OCI-LY1 (cell line): Measurements from ENCODE around the gene CPSF3.

Experiments used
- H2AFZ ChIP-seq: fragments of 200-600 bp; sonication (generic), shearing (Covaris generic); 2 replicates; pipeline ENCODE4 v1.6.0; 2014; ENCODE audit warnings: antibody characterized with exemption, mild to moderate bottlenecking, low read length
- H3F3A ChIP-seq: fragments of 200-600 bp; sonication (generic), shearing (Covaris generic); 2 replicates; pipeline ENCODE4 v1.6.0; 2014; ENCODE audit warnings: mild to moderate bottlenecking, antibody characterized with exemption, low read length, moderate library complexity; ENCODE audit not compliant: insufficient read depth
- H3K27ac ChIP-seq: fragments of 200-600 bp; sonication (generic); 2 replicates; pipeline ENCODE4 v1.5.1; 2014; ENCODE audit warnings: low read length, mixed run types, mild to moderate bottlenecking, low read depth; ENCODE audit not compliant: poor library complexity, severe bottlenecking
- H3K27me3 ChIP-seq: fragments of 200-600 bp; sonication (generic); 2 replicates; pipeline ENCODE4 v1.6.0; 2014; ENCODE audit warnings: antibody characterized with exemption, mild to moderate bottlenecking, low read length, moderate library complexity; ENCODE audit not compliant: insufficient read depth
- H3K36me3 ChIP-seq: fragments of 200-600 bp; sonication (generic); 2 replicates; pipeline ENCODE4 v1.6.1; 2014; ENCODE audit warnings: mild to moderate bottlenecking, antibody characterized with exemption, low read length, moderate library complexity, mixed read lengths; ENCODE audit not compliant: insufficient read depth
- H3K4me1 ChIP-seq: fragments of 200-600 bp; sonication (generic); 2 replicates; pipeline ENCODE4 v1.5.1; 2014; ENCODE audit warnings: mild to moderate bottlenecking, low read length, moderate library complexity; ENCODE audit not compliant: insufficient read depth, severe bottlenecking
- H3K4me2 ChIP-seq: fragments of 200-600 bp; sonication (generic), shearing (Covaris generic); 2 replicates; pipeline ENCODE4 v1.6.1; 2014; ENCODE audit warnings: low read length
- H3K4me3 ChIP-seq: fragments of 200-600 bp; sonication (generic); 2 replicates; pipeline ENCODE4 v1.5.1; 2014; ENCODE audit warnings: low read length, low read depth, mild to moderate bottlenecking, mixed read lengths; ENCODE audit not compliant: poor library complexity, severe bottlenecking
- H3K79me2 ChIP-seq: fragments of 200-600 bp; shearing (Covaris generic); 2 replicates; pipeline ENCODE4 v1.6.1; 2016; ENCODE audit warnings: mixed run types, low read length, mixed read lengths; ENCODE audit not compliant: insufficient read depth
- H3K9ac ChIP-seq: fragments of 200-600 bp; sonication (generic), shearing (Covaris generic); 2 replicates; pipeline ENCODE4 v1.6.1; 2014; ENCODE audit warnings: mild to moderate bottlenecking, low read length, mixed read lengths
- H3K9me2 ChIP-seq: fragments of 200-600 bp; sonication (generic), shearing (Covaris generic); 2 replicates; pipeline ENCODE4 v1.6.1; 2014; ENCODE audit warnings: low read depth, mild to moderate bottlenecking, low read length, mixed read lengths
- H3K9me3 ChIP-seq: fragments of 200-600 bp; shearing (Covaris generic); 2 replicates; pipeline ENCODE4 v1.6.1; 2014; ENCODE audit warnings: low read length, mixed read lengths
- H4K20me1 ChIP-seq: fragments of 200-600 bp; sonication (generic), shearing (Covaris generic); 2 replicates; pipeline ENCODE4 v1.6.0; 2016; ENCODE audit warnings: mild to moderate bottlenecking, low read length; ENCODE audit not compliant: insufficient read depth
- CTCF ChIP-seq: fragments of 200-600 bp; sonication (generic), shearing (Covaris generic); IDR thresholded peaks from 2 replicates; pipeline ENCODE4 v1.5.1; 2017; ENCODE audit warnings: mild to moderate bottlenecking, antibody characterized with exemption, low read length, moderate library complexity, mixed read lengths
- EZH2 ChIP-seq: fragments of 200-600 bp; sonication (generic), shearing (Covaris generic); IDR thresholded peaks from 2 replicates; pipeline ENCODE4 v1.8.0; 2017; ENCODE audit warnings: borderline replicate concordance, mixed run types, mild to moderate bottlenecking, antibody characterized with exemption, low read length, moderate library complexity, mixed read lengths

Gene CPSF3

GRCh38 chr2:9472511-9472910 is 49.1 kb downstream of the CPSF3 start:
- Histone ChIP-seq H3F3A (no peaks in the 10 kb centered on the region), H3K4me1 (peaks cover 16% of the 10 kb centered on the region), H3K9me2 (no peaks in the 10 kb centered on the region), H2AFZ (no peak overlapping the region), H3K4me3 (no peak overlapping the region), H3K36me3 (peaks cover 59% of the 10 kb centered on the region), H4K20me1 (no peaks in the 10 kb centered on the region), H3K9me3 (0 out of 2 replicates have a peak, but pooled peaks cover 2% of the 10 kb centered on the region), H3K9ac (no peak overlapping the region), H3K27me3 (no peaks in the 10 kb centered on the region), H3K4me2 (no peak overlapping the region), H3K27ac (peak overlapping the region; percentile 61), H3K79me2 (no peaks in the 10 kb centered on the region)
- no peak for TF ChIP-seq EZH2
- no peak for TF ChIP-seq CTCF

- Histone ChIP-seq H3K4me2 (peak overlapping the region; percentile 79), H3K9me3 (0 out of 2 replicates have a peak, but pooled peaks cover 2% of the 10 kb centered on the region)
These were observed 50.0 kb downstream of the CPSF3 start for GRCh38 chr2:9473308-9473984.

GRCh38 chr2:9473985-9474360 is 50.5 kb downstream of the CPSF3 start:
- no peak for TF ChIP-seq EZH2
- no peak for TF ChIP-seq CTCF
- Histone ChIP-seq H3K4me2 (peak overlapping the region; percentile 79), H3K9ac (peak overlapping the region; percentile 75), H4K20me1 (no peaks in the 10 kb centered on the region), H3F3A (no peaks in the 10 kb centered on the region), H3K27me3 (no peaks in the 10 kb centered on the region), H3K9me2 (no peaks in the 10 kb centered on the region), H3K9me3 (0 out of 2 replicates have a peak, but pooled peaks cover 2% of the 10 kb centered on the region), H3K4me1 (peaks cover 29% of the 10 kb centered on the region), H3K36me3 (peaks cover 64% of the 10 kb centered on the region), H2AFZ (no peak overlapping the region), H3K4me3 (peak overlapping the region; percentile 69), H3K27ac (peak overlapping the region; percentile 61), H3K79me2 (no peaks in the 10 kb centered on the region)

More at GRCh38 chr2:9473308-9473984, 50.0 kb downstream of the CPSF3 start:
- Histone ChIP-seq H3K9ac (peak overlapping the region; percentile 75), H3K36me3 (peaks cover 63% of the 10 kb centered on the region), H2AFZ (no peak overlapping the region), H3K27ac (peak overlapping the region; percentile 61), H4K20me1 (no peaks in the 10 kb centered on the region), H3K9me2 (no peaks in the 10 kb centered on the region), H3K27me3 (no peaks in the 10 kb centered on the region), H3F3A (no peaks in the 10 kb centered on the region), H3K4me1 (peaks cover 26% of the 10 kb centered on the region), H3K4me3 (peak overlapping the region; percentile 69), H3K79me2 (no peaks in the 10 kb centered on the region)
- TF ChIP-seq CTCF, result peak; percentile 24; the same call in 1 of the 2 replicates
- TF ChIP-seq EZH2, result no peak
